Skin epidermis (tissue), 12 donors: ENCODE measurements around the gene TRIM31.

Experiments
- H3K27ac ChIP-seq, 21 experiments: fragments of 200-600 bp; sonication (generic) in 11 of 21; one replicate each; pipeline ENCODE4 v1.5.0; 2020; ENCODE audit warnings: mild to moderate bottlenecking in 3 of 21, inconsistent platforms in 2 of 21, moderate library complexity in 2 of 21
- H3K4me3 ChIP-seq, 7 experiments: fragments of 200-600 bp; sonication (generic) in 2 of 7; one replicate each; pipeline ENCODE4 v1.5.0; 2020; ENCODE audit warnings: inconsistent platforms in 2 of 7, mild to moderate bottlenecking in 2 of 7, moderate library complexity in 1 of 7

Gene TRIM31, protein sequence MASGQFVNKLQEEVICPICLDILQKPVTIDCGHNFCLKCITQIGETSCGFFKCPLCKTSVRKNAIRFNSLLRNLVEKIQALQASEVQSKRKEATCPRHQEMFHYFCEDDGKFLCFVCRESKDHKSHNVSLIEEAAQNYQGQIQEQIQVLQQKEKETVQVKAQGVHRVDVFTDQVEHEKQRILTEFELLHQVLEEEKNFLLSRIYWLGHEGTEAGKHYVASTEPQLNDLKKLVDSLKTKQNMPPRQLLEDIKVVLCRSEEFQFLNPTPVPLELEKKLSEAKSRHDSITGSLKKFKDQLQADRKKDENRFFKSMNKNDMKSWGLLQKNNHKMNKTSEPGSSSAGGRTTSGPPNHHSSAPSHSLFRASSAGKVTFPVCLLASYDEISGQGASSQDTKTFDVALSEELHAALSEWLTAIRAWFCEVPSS

GRCh38 chr6:30113003-30113759, at the start of gene TRIM31:
Gene TRIM31 (minus strand): TSS chr6:30113090. CDS start chr6:30112805, 285 bp downstream.
- no peak within 1 kb of the TSS for H3K4me3 ChIP-seq
- H3K27ac ChIP-seq = no peak within 1 kb of the TSS

- H3K27ac ChIP-seq = no peak overlapping the region
- no peak overlapping the region for H3K4me3 ChIP-seq
These were observed 49.6 kb upstream of the TRIM31 start for GRCh38 chr6:30162265-30163089.

DNA sequence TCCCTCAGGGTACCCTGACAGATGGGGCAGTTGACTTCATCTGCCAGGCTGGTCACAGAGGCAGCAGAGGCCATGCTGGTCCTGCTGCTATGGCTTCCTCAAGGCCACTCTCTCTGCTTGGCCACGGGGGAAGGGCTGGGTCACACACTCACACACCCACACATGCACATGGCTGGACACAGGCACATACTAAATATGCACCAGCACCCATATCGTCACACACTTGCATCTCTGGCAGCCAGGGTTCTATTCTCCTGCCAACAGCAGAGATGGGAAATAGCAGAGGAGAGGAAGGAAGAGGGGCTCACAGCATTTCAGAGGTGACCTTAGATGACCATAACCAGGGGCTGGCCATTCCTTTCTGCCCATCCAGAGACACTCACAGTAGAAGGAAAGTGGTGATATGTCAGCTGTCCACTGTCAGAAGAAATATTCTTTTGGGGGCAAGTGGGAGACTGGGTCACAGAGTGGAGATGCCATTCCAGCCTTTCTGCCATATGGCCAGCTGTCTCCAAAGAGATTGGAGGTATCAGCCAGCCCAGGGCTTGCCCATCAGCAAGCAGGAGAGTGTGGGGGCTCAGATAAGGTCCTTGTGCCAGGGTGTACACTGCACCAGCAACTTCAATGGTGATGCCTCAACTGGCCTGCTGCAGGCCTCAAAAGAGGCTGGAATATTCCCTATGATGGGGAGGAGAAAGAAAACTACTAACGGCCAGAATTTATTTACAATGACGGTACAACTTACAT, 48.1 kb upstream of the TRIM31 start, which contains the start of gene TRIM10:
Gene TRIM10, minus strand, starts transcription at position 427 of the 747 bp plus-strand sequence. Its CDS starts 353 bp downstream, at position 74.
- Histone ChIP-seq H3K27ac (no peak within 1 kb of the TSS), H3K4me3 (no peak within 1 kb of the TSS)

DNA sequence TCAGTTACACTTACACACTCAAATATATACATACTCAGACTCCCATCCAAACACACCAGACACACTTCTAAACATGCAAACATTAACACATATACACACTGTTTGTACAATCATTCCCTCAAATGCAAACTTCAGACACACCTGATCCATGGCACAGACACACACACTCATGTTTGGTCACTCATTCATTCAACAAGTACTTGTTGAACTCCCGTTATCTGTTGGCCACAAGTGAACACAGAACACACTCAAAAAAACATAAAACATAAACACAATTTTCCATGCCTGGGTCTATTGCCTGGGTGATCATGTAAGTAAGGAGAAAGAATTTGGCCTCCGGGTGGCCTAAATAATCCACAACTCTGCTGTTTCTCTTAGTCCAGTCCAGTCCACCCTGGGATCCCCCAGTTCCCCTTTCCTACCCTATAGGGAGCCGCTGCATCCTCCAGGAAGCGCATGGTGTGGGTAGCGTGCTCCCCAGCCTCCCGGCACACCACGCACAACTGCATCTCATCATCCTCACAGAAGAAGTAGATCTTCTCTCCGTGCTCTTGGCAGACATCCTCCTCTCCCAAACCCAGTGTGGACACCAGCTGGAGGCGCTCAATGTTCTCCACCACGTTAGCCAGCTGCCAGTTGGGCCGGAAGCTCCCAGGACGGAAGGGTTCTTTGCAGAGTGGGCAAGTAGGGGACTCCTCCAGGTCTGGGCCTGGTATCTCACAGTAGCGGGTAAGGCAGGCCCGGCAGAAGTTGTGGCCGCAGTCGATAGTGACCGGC, 47.3 kb upstream of the TRIM31 start:
- Histone ChIP-seq H3K4me3 (no peak overlapping the region), H3K27ac (no peak overlapping the region)

DNA sequence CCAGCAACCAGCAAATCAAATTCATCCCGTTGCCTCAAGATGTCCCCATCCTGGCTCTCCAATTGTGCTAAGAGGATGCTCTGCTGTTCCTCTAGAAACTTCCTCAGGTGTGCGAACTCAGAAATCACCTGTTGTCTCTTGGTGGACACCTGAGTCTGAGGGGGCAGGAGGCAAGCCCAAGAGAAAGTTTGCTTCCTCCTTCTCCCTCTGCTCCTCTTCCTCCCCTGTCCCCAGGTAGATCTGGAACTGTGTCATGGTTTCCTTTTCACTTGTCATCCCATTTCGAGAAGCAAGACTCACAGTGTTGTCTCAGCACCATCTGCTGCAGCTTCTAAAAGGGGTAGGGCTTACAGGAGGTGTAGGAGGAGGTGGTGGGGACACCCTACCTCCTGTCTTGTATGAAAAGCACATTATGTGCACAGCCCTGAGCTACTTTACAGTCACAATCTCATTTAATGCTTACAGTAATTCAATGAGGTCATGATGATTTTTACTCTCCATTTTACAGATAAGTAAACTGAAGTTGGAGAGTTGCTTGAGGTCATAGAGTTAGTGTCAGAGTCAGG, 45.7 kb upstream of the TRIM31 start:
- no peak overlapping the region for H3K4me3 ChIP-seq

GRCh38 chr6:30157999-30158398, 45.1 kb upstream of the TRIM31 start:
- Histone ChIP-seq H3K4me3 (no peak overlapping the region), H3K27ac (no peak overlapping the region)

More for the DNA sequence above, 45.7 kb upstream of the TRIM31 start:
- no peak overlapping the region for H3K27ac ChIP-seq

DNA sequence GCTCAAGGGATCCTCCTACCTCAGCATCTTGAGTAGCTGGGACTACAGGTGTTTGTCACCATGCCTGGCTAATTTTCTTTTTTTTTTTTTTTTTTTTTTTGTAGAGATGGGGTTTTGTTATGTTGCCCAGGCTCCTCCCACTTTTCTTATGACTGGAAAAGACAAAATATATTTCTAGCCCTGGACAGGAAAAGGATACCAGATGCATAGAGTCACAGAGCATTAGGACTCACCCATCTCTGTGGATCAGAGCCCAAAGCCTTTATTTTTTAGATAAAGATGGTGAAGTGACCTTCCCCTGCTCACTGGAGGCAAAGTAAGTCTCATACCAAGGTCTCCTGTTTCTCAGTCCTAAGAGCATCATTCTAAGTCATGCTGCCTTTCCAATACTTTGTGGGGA, 44.7 kb upstream of the TRIM31 start:
- H3K27ac ChIP-seq = no peak overlapping the region
- H3K4me3 ChIP-seq = no peak overlapping the region

DNA sequence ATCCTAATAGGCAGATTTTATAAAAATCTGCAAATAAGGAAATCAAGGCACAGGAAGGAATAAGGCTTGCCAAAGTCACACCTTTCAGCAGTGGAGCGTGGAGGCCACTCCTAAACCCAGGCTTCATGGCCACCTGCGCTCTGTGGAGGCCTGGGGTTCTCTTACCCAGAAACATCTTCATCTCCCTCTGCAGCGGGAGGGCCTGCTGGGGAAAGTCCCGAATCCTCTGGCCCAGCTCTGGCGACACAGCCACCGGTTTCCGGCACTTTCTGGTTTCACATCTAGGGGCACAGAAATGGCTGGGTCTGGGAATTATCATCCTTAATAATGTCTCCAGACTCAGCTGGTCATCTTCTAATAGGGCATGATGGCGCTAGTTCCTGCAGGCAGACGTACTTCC, 43.9 kb upstream of the TRIM31 start:
- Histone ChIP-seq H3K4me3 (no peak overlapping the region), H3K27ac (no peak overlapping the region)

GRCh38 chr6:30156262-30156599, 43.3 kb upstream of the TRIM31 start:
- H3K4me3 ChIP-seq = no peak overlapping the region
- no peak overlapping the region for H3K27ac ChIP-seq

GRCh38 chr6:30155520-30156261, 42.8 kb upstream of the TRIM31 start:
- H3K4me3 ChIP-seq = no peak overlapping the region
- H3K27ac ChIP-seq = no peak overlapping the region

GRCh38 chr6:30154709-30155519, 42.0 kb upstream of the TRIM31 start:
- Histone ChIP-seq H3K4me3 (no peak overlapping the region), H3K27ac (no peak overlapping the region)

DNA sequence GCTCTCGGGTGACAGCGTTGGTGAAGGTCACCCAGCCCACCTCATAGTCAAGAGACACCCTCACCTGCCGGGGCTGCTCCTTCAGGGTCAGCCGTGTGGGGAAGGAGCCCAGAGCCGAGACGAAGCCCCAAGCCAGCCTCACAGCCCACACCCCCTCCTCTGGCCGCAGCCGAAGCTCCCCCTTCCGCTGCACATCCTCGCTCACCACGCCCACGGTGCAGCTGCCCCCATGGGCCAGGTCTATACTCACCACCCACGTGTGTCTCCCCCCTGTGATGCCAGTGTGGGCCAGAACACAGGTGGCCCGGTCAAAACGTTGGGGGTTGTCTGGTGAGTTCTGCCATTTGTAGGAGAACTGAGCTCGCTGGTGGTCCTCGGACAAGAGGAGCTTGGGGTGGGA, 41.2 kb upstream of the TRIM31 start:
- H3K27ac ChIP-seq = no peak overlapping the region
- no peak overlapping the region for H3K4me3 ChIP-seq

- Histone ChIP-seq H3K27ac (no peak overlapping the region), H3K4me3 (no peak overlapping the region)
These were observed 40.2 kb upstream of the TRIM31 start for GRCh38 chr6:30152910-30153610.

DNA sequence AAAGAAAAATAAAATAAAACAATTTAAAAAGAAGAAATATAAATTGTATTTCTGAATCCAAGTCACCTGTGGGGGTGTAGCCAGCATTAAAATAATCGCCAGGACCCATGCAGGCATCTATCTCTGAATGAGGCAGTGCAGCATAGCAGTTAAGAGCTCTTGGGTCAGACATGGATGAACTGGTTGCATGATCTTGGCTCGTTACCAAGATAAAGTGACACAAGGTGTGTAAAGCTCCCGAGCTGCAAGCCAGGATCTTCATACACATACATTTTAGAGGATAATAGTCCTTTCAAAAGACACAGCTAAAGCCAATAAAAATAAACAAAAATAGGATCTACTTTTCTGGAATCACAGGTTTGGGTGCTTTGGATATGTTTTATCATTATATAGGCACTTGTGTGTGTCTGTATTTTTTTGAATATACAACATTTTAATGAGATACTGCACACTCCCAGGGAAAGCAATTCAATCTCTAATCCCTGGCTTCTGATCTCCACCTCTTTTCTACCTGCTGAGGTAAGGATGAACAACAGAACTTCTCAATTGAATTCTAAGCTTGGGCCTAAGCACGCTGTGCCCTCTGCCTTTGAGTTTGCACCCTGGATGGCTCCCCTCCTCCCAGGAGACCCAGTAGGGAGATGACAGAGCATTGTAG, 39.3 kb upstream of the TRIM31 start:
- H3K4me3 ChIP-seq = no peak overlapping the region
- no peak overlapping the region for H3K27ac ChIP-seq

DNA sequence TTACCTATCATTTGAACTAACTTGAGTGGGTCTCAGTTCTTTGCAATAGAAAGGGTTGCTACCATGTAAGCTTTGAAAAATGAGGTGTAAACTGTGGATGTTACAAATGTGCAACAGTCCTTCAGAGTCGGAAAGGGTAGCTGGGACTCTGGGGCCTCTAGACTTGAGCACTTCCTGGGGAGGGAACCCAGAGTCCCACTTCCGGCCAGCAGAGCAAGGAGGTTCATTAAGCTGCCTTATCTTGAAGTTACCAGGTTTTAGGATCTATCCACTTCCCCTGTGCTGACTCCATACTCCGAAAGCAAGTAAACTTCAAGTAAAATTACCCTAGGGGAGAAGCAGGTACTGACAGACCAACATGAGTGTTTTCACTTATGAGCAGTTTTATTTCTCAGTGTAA, 38.7 kb upstream of the TRIM31 start:
- H3K27ac ChIP-seq = no peak overlapping the region
- no peak overlapping the region for H3K4me3 ChIP-seq
